Thyroid gland (tissue), 4 donors: ENCODE results near the gene TMEM201.

Source experiments
- POLR2A ChIP-seq, 2 donors: fragments of 450-650 bp; IDR thresholded peaks; one replicate each; pipeline ENCODE4 v1.6.1; 2017; ENCODE audit warnings: antibody characterized with exemption in 2 of 2, mild to moderate bottlenecking in 2 of 2, moderate library complexity in 1 of 2
- TF ChIP-seq, protein P1 (sequence below), 6 experiments: fragments of 200-600 bp in 3 of 6; fragments of 450-650 bp in 3 of 6; sonication (generic) in 3 of 6; IDR thresholded peaks; one replicate each; pipeline ENCODE4 v1.5.1; 2016 to 2019; ENCODE audit warnings: antibody characterized with exemption in 6 of 6, mild to moderate bottlenecking in 2 of 6, inconsistent platforms in 1 of 6, moderate library complexity in 1 of 6

DNA sequence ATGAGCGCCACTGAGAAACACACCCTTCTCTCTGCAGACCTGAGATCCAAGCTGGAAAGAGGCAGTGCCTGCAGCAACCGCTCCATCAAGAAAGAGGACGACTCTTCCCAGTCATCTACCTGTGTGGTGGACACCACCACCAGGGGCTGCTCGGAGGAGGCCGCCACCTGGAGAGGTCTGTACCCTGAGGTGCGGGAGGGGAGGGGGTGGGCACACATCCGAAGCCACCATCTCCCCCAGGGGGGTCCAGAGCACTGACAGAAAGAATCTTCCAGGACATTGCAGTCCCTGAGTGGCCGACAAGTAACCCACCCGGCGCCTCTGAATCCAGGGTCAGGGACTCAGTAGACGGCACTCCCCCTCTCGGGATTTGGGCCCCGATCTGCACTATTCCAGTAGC is 23.0 kb downstream of the TMEM201 start:
- TF ChIP-seq, protein P1, sequence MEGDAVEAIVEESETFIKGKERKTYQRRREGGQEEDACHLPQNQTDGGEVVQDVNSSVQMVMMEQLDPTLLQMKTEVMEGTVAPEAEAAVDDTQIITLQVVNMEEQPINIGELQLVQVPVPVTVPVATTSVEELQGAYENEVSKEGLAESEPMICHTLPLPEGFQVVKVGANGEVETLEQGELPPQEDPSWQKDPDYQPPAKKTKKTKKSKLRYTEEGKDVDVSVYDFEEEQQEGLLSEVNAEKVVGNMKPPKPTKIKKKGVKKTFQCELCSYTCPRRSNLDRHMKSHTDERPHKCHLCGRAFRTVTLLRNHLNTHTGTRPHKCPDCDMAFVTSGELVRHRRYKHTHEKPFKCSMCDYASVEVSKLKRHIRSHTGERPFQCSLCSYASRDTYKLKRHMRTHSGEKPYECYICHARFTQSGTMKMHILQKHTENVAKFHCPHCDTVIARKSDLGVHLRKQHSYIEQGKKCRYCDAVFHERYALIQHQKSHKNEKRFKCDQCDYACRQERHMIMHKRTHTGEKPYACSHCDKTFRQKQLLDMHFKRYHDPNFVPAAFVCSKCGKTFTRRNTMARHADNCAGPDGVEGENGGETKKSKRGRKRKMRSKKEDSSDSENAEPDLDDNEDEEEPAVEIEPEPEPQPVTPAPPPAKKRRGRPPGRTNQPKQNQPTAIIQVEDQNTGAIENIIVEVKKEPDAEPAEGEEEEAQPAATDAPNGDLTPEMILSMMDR (IDR thresholded peaks at IDR 0.05) = no peak
- no peak for TF ChIP-seq POLR2A (IDR thresholded peaks at IDR 0.05)
